ENCODE results near the gene THSD4.

Gene THSD4

GRCh38 chr15:71345186-71345585 is 229.9 kb downstream of the THSD4 start:
- H3K36me3 ChIP-seq (ENCODE audit: insufficient read depth), result no peaks in the 10 kb centered on the region
- no peak overlapping the region for H3K4me3 ChIP-seq (IDR thresholded peaks at IDR 0.05; ENCODE audit: insufficient read depth, low read depth, low read length)
- H3K27me3 ChIP-seq (ENCODE audit: insufficient read depth, low read depth), result no peaks in the 10 kb centered on the region
- no peak overlapping the region for H2AFZ ChIP-seq (ENCODE audit: low read depth)
- no peak overlapping the region for H3K9ac ChIP-seq
- H3K79me2 ChIP-seq (ENCODE audit: insufficient read depth, low read depth), result no peaks in the 10 kb centered on the region
- no peak overlapping the region for H3K27ac ChIP-seq
- H3K4me1 ChIP-seq (ENCODE audit: low read depth, poor library complexity, severe bottlenecking), result no peaks in the 10 kb centered on the region
- no peaks in the 10 kb centered on the region for H4K20me1 ChIP-seq (ENCODE audit: insufficient read depth)
- no peak for TF ChIP-seq CTCF (conservative IDR thresholded peaks at IDR 0.05; ENCODE audit: low read depth, low read length)
- H3K4me2 ChIP-seq, result no peak overlapping the region

- H3K9ac ChIP-seq, result no peak overlapping the region
- no peaks in the 10 kb centered on the region for H3K27me3 ChIP-seq (ENCODE audit: insufficient read depth, low read depth)
- H3K4me2 ChIP-seq, result no peak overlapping the region
- no peak overlapping the region for H2AFZ ChIP-seq (ENCODE audit: low read depth)
- H3K27ac ChIP-seq, result no peak overlapping the region
- no peaks in the 10 kb centered on the region for H3K79me2 ChIP-seq (ENCODE audit: insufficient read depth, low read depth)
- H3K4me3 ChIP-seq (IDR thresholded peaks at IDR 0.05; ENCODE audit: insufficient read depth, low read depth, low read length), result no peak overlapping the region
- H4K20me1 ChIP-seq (ENCODE audit: insufficient read depth), result no peaks in the 10 kb centered on the region
- H3K4me1 ChIP-seq (ENCODE audit: low read depth, poor library complexity, severe bottlenecking), result no peaks in the 10 kb centered on the region
- no peaks in the 10 kb centered on the region for H3K36me3 ChIP-seq (ENCODE audit: insufficient read depth)
- TF ChIP-seq CTCF (conservative IDR thresholded peaks at IDR 0.05; ENCODE audit: low read depth, low read length), result no peak
Measured at GRCh38 chr15:71346464-71346863, 231.2 kb downstream of the THSD4 start.

GRCh38 chr15:71348597-71348996 is 233.3 kb downstream of the THSD4 start:
- Histone ChIP-seq H3K27ac (no peak overlapping the region), H3K27me3 (ENCODE audit: insufficient read depth, low read depth) (no peaks in the 10 kb centered on the region), H3K4me1 (ENCODE audit: low read depth, poor library complexity, severe bottlenecking) (no peaks in the 10 kb centered on the region), H3K4me2 (no peak overlapping the region), H3K4me3 (IDR thresholded peaks at IDR 0.05; ENCODE audit: insufficient read depth, low read depth, low read length) (no peak overlapping the region), H3K36me3 (ENCODE audit: insufficient read depth) (no peaks in the 10 kb centered on the region), H2AFZ (ENCODE audit: low read depth) (no peak overlapping the region), H4K20me1 (ENCODE audit: insufficient read depth) (no peaks in the 10 kb centered on the region), H3K79me2 (ENCODE audit: insufficient read depth, low read depth) (no peaks in the 10 kb centered on the region), H3K9ac (no peak overlapping the region)
- no peak for TF ChIP-seq CTCF (conservative IDR thresholded peaks at IDR 0.05; ENCODE audit: low read depth, low read length)

- Histone ChIP-seq H2AFZ (ENCODE audit: low read depth) (no peak overlapping the region), H4K20me1 (ENCODE audit: insufficient read depth) (no peaks in the 10 kb centered on the region), H3K9ac (no peak overlapping the region), H3K36me3 (ENCODE audit: insufficient read depth) (no peaks in the 10 kb centered on the region), H3K4me3 (IDR thresholded peaks at IDR 0.05; ENCODE audit: insufficient read depth, low read depth, low read length) (no peak overlapping the region), H3K4me1 (ENCODE audit: low read depth, poor library complexity, severe bottlenecking) (no peaks in the 10 kb centered on the region), H3K27me3 (ENCODE audit: insufficient read depth, low read depth) (no peaks in the 10 kb centered on the region), H3K79me2 (ENCODE audit: insufficient read depth, low read depth) (no peaks in the 10 kb centered on the region), H3K4me2 (no peak overlapping the region), H3K27ac (no peak overlapping the region)
- no peak for TF ChIP-seq CTCF (conservative IDR thresholded peaks at IDR 0.05; ENCODE audit: low read depth, low read length)
Measured at GRCh38 chr15:71349336-71349735, 234.1 kb downstream of the THSD4 start.
